B cell (primary cell): ENCODE results near the gene GAB4. TPM values are rescaled to one million over a fixed set of nuclear protein-coding genes. Genes with fewer than 3 reads are reported as not detected.
A peak's percentile ranks its signal among the peaks of the same experiment; 100 is the strongest.
"Not testable (repeated sequence)": the region's sequence is repeated elsewhere in the genome, so short reads cannot be mapped to it uniquely, and the experiment has no call there.

Experiments used
- ATAC-seq: fragments of 200-7000 bp; cut with Tn5 transposase; one replicate; pipeline ENCODE4 v1.10.0; 2021; ENCODE audit warnings: low read depth, mild to moderate bottlenecking, moderate number of reproducible peaks, moderate library complexity
- CTCF ChIA-PET: fragments of 350-600 bp; sonication (Branson Sonifier 250); formaldehyde crosslinking; loops from one replicate; lab custom pipeline; 2021; ENCODE audit warnings: antibody characterized with exemption, inconsistent platforms; lab: Charles Lee
- POLR2A ChIA-PET: fragments of 350-600 bp; sonication (Branson Sonifier 250); formaldehyde crosslinking; loops from one replicate; lab custom pipeline; 2021; ENCODE audit warnings: antibody characterized with exemption; lab: Charles Lee
- DNase-seq: peaks from one replicate; pipeline ENCODE4 v3.0.0; 2013
- H2AFZ ChIP-seq: 2 replicates; pipeline ENCODE4 v1.6.1; 2012; ENCODE audit warnings: mild to moderate bottlenecking, low read depth, low read length; ENCODE audit not compliant: insufficient read depth, poor library complexity, severe bottlenecking
- H3K27ac ChIP-seq, 2 donors: 1 replicate in 1 of 2; 2 replicates in 1 of 2; pipeline ENCODE4 v1.5.1; 2012 to 2013; ENCODE audit warnings: low read length in 2 of 2, mild to moderate bottlenecking in 2 of 2, moderate library complexity in 1 of 2
- H3K27me3 ChIP-seq, 4 experiments: fragments of 200-600 bp in 1 of 4; sonication (generic) in 1 of 4; replicated peaks in 1 of 4; 1 replicate in 2 of 4; 2 replicates in 2 of 4; pipeline versions ENCODE4 v1.6.1 to v1.7.0; 2013 to 2016; ENCODE audit warnings: low read length in 3 of 4, mild to moderate bottlenecking in 2 of 4, mixed read lengths in 1 of 4, moderate library complexity in 1 of 4; ENCODE audit not compliant: insufficient read depth in 4 of 4, control insufficient read depth in 3 of 4; ENCODE audit errors: control extremely low read depth in 1 of 4
- H3K36me3 ChIP-seq, 2 experiments: replicated peaks in 1 of 2; 1 replicate in 1 of 2; 2 replicates in 1 of 2; pipeline versions ENCODE4 v1.6.1 to v1.7.1; 2013; ENCODE audit warnings: low read length in 1 of 2; ENCODE audit not compliant: insufficient read depth in 2 of 2, control insufficient read depth in 1 of 2; ENCODE audit errors: control extremely low read depth in 1 of 2, extremely low read depth in 1 of 2
- H3K4me1 ChIP-seq, 2 donors: fragments of 200-600 bp in 1 of 2; sonication (generic) in 1 of 2; 1 replicate in 1 of 2; 2 replicates in 1 of 2; pipeline versions ENCODE4 v1.5.1 to v1.6.1; 2013 to 2017; ENCODE audit warnings: low read length in 2 of 2; ENCODE audit not compliant: control insufficient read depth in 2 of 2, insufficient read depth in 2 of 2
- H3K4me2 ChIP-seq: replicated peaks from 2 replicates; pipeline ENCODE3; 2012; ENCODE audit warnings: mild to moderate bottlenecking, low read depth, low read length; ENCODE audit not compliant: poor library complexity, severe bottlenecking
- H3K4me3 ChIP-seq, 5 experiments: fragments of 200-600 bp in 1 of 5; sonication (generic) in 1 of 5; 1 replicate in 3 of 5; 2 replicates in 2 of 5; pipeline versions ENCODE4 v1.5.1 to v1.7.0; 2011 to 2016; ENCODE audit warnings: low read length in 4 of 5, mild to moderate bottlenecking in 4 of 5, low read depth in 2 of 5, control low read depth in 1 of 5, moderate library complexity in 1 of 5; ENCODE audit not compliant: insufficient read depth in 1 of 5; ENCODE audit errors: control extremely low read depth in 1 of 5, extremely low read depth in 1 of 5
- H3K79me2 ChIP-seq: fragments of 200-600 bp; sonication (generic); one replicate; pipeline ENCODE4 v1.6.0; 2016; ENCODE audit warnings: low read length; ENCODE audit not compliant: control insufficient read depth, insufficient read depth
- H3K9ac ChIP-seq: fragments of 200-600 bp; sonication (generic); 2 replicates; pipeline ENCODE4 v1.6.1; 2017; ENCODE audit warnings: mild to moderate bottlenecking, low read length, moderate library complexity
- H3K9me3 ChIP-seq, 3 donors: one replicate each; pipeline versions ENCODE4 v1.6.1 to v1.7.1; 2013; ENCODE audit warnings: low read length in 2 of 3; ENCODE audit not compliant: control insufficient read depth in 2 of 3, insufficient read depth in 1 of 3; ENCODE audit errors: control extremely low read depth in 1 of 3
- H4K20me1 ChIP-seq: 2 replicates; pipeline ENCODE4 v1.6.0; 2012; ENCODE audit warnings: mild to moderate bottlenecking, low read length; ENCODE audit not compliant: insufficient read depth, control insufficient read depth, poor library complexity, severe bottlenecking
- H3K27ac Mint-ChIP-seq: one replicate; pipeline ENCODE4 v1.8.0; 2021; ENCODE audit warnings: mixed read lengths
- H3K27me3 Mint-ChIP-seq: one replicate; pipeline ENCODE4 v1.8.0; 2021; ENCODE audit warnings: mixed read lengths
- H3K4me1 Mint-ChIP-seq: one replicate; pipeline ENCODE4 v1.8.0; 2021; ENCODE audit warnings: mixed read lengths
- H3K4me3 Mint-ChIP-seq: one replicate; pipeline ENCODE4 v1.8.0; 2021; ENCODE audit warnings: mixed read lengths
- H3K9me3 Mint-ChIP-seq: one replicate; pipeline ENCODE4 v1.8.0; 2022; ENCODE audit warnings: mixed read lengths; ENCODE audit not compliant: insufficient read depth
- CTCF ChIP-seq: fragments of 200-600 bp; IDR thresholded peaks from one replicate; pipeline ENCODE4 v1.8.0; 2022; ENCODE audit warnings: antibody characterized with exemption, mild to moderate bottlenecking
- EZH2 ChIP-seq: IDR thresholded peaks from 2 replicates; pipeline ENCODE4 v1.6.1; 2012; ENCODE audit warnings: borderline replicate concordance, low read depth, mild to moderate bottlenecking, moderate library complexity, low read length; ENCODE audit not compliant: insufficient read depth, poor library complexity, severe bottlenecking
- WGBS: methylation state at CpG from one replicate; pipeline ENCODE4 v1.1.5; 2013; ENCODE audit warnings: missing lambda C conversion rate; ENCODE audit not compliant: insufficient coverage; 5-methylcytosine and 5-hydroxymethylcytosine counted together
- intact Hi-C: fragments of 100-400 bp; cut with micrococcal nuclease; formaldehyde crosslinking; loops from one replicate; pipeline ENCODE4 v1.10.0; 2022
- polyA plus RNA-seq: library from polyadenylated mRNA; depleted of rRNA; stranded (reverse); fragments of >200 nt; gene quantifications from 2 replicates; pipeline ENCODE4 v1.2.3, GENCODE V29; 2012
- total RNA-seq, 2 donors: library from RNA; stranded (reverse); fragments of 120-200 nt in 1 of 2; gene quantifications; 1 replicate in 1 of 2; 2 replicates in 1 of 2; pipeline versions ENCODE4 v1.2.3 to v1.2.4, GENCODE V29; 2013 to 2022

The GAB4 gene
- total and polyA plus RNA-seq, 2 donors (not counting 1 experiment from before 2014, with no cell fraction given): not detected

- Histone ChIP-seq H2AFZ (no peak overlapping the region), H3K36me3 (no peaks in the 10 kb centered on the region), H3K27me3 (no peaks in the 10 kb centered on the region), H4K20me1 (no peaks in the 10 kb centered on the region), H3K27ac (no peak overlapping the region), H3K79me2 (peaks cover 3% of the 10 kb centered on the region), H3K9me3 (no peaks in the 10 kb centered on the region), H3K4me3 (peak overlapping the region in 1 of 5 experiments; percentile 19), H3K9ac (peak overlapping the region; percentile 28), H3K4me1 (peaks cover 7 to 12% of the 10 kb centered on the region in 2 donors), H3K4me2 (peak overlapping the region; percentile 36)
- DNase-seq (no peak), ATAC-seq (no peak)
- intact Hi-C loops: no loop called here
- H3K27me3 Mint-ChIP-seq: no peaks in the 10 kb centered on the region
- TF ChIP-seq CTCF (no peak), EZH2 (no peak)
- POLR2A ChIA-PET: no interaction called here
- no peak overlapping the region for H3K4me3 Mint-ChIP-seq
- H3K27ac Mint-ChIP-seq: no peak overlapping the region
- H3K9me3 Mint-ChIP-seq: no peaks in the 10 kb centered on the region
- CTCF ChIA-PET: interaction anchor here (0.8 kb wide), 1 partner anchor 14 kb away, joined by 4 read pairs; no protein-coding TSS in a partner anchor
- peaks cover 30% of the 10 kb centered on the region for H3K4me1 Mint-ChIP-seq
Measured at GRCh38 chr22:17043521-17043920, 35.5 kb upstream of the GAB4 start.

GRCh38 chr22:17036842-17037711 lies 29.1 kb upstream of the GAB4 start:
- H4K20me1 ChIP-seq, POLR2A ChIA-PET, intact Hi-C loops, H3K27me3 ChIP-seq, H3K9me3 ChIP-seq, H3K9me3 Mint-ChIP-seq, H3K4me2 ChIP-seq, H3K27me3 Mint-ChIP-seq, H3K79me2 ChIP-seq, H3K36me3 ChIP-seq: not testable (repeated sequence)
- WGBS: 29% methylated on average over 26 of the region's 56 CpGs
- ATAC-seq: peak; percentile 87
- peak overlapping the region in 4 of 5 experiments; percentile 46 to 60 (median 54) for H3K4me3 ChIP-seq
- Mint-ChIP-seq H3K4me1 (peaks cover 22% of the 10 kb centered on the region), H3K27ac (peak overlapping the region; percentile 87), H3K4me3 (peak overlapping the region; percentile 89)
- H3K27ac ChIP-seq: peak overlapping the region; percentile 38 to 47
- DNase-seq: peak; percentile 53
- peak overlapping the region; percentile 63 for H3K9ac ChIP-seq
- H2AFZ ChIP-seq: peak overlapping the region; percentile 68
- peaks cover 0 to 15% of the 10 kb centered on the region in 2 donors for H3K4me1 ChIP-seq
- CTCF ChIA-PET: interaction anchor here (0.7 kb wide), 1 partner anchor 135 kb away, joined by 3 read pairs; no protein-coding TSS in a partner anchor

GRCh38 chr22:17035976-17036841 lies 28.2 kb upstream of the GAB4 start:
- H2AFZ ChIP-seq: peak overlapping the region; percentile 68
- POLR2A ChIA-PET: not testable (repeated sequence)

More at GRCh38 chr22:17035976-17036841, 28.2 kb upstream of the GAB4 start:
- H3K9me3 ChIP-seq, H4K20me1 ChIP-seq, H3K9me3 Mint-ChIP-seq, intact Hi-C loops, H3K79me2 ChIP-seq, H3K27me3 ChIP-seq, H3K36me3 ChIP-seq, H3K27me3 Mint-ChIP-seq: not testable (repeated sequence)
- Mint-ChIP-seq H3K27ac (peak overlapping the region; percentile 72), H3K4me1 (peaks cover 18% of the 10 kb centered on the region), H3K4me3 (peak overlapping the region; percentile 82)
- Histone ChIP-seq H3K4me3 (peak overlapping the region in 4 of 5 experiments; percentile 44 to 60 (median 52)), H3K4me2 (peak overlapping the region; percentile 59), H3K9ac (peak overlapping the region; percentile 63), H3K4me1 (peaks cover 0 to 15% of the 10 kb centered on the region in 2 donors), H3K27ac (peak overlapping the region; percentile 18 to 19)
- ATAC-seq (peak; percentile 46), DNase-seq (peak; percentile 34)
- 16% methylated on average over 50 of the region's 56 CpGs for WGBS
- CTCF ChIA-PET: interaction anchor here (0.8 kb wide), 1 partner anchor 135 kb away, joined by 3 read pairs; no protein-coding TSS in a partner anchor
